GM19455 (cell line): ENCODE results near the gene DICER1.

Experiments
- ATAC-seq: cut with Tn5 transposase; IDR thresholded peaks from one replicate; pipeline ENCODE4 v1.9.1; 2021; ENCODE audit not compliant: unreplicated experiment

DICER1 gene

GRCh38 chr14:95062946-95063345, 94.4 kb downstream of the DICER1 start:
- no peak for ATAC-seq

GRCh38 chr14:95062220-95062619, 95.1 kb downstream of the DICER1 start:
- ATAC-seq = no peak

- no peak for ATAC-seq
Observed at GRCh38 chr14:95061317-95062093, 95.8 kb downstream of the DICER1 start.

- no peak for ATAC-seq
Observed at GRCh38 chr14:95059126-95059525, 98.2 kb downstream of the DICER1 start.

GRCh38 chr14:95058491-95058890, 98.8 kb downstream of the DICER1 start:
- ATAC-seq = no peak

- no peak for ATAC-seq
Observed at GRCh38 chr14:95057851-95058250, 99.5 kb downstream of the DICER1 start.

GRCh38 chr14:95057147-95057546, 100.2 kb downstream of the DICER1 start:
- no peak for ATAC-seq

GRCh38 chr14:95056476-95056875, 100.9 kb downstream of the DICER1 start:
- no peak for ATAC-seq

- no peak for ATAC-seq
Observed at GRCh38 chr14:95055318-95055717, 102.0 kb downstream of the DICER1 start.

- no peak for ATAC-seq
Observed at GRCh38 chr14:95054346-95055280, 102.7 kb downstream of the DICER1 start.

GRCh38 chr14:95052016-95052585, 105.2 kb downstream of the DICER1 start:
- ATAC-seq = no peak

GRCh38 chr14:95049952-95050351, 107.4 kb downstream of the DICER1 start:
- no peak for ATAC-seq

GRCh38 chr14:95048771-95049312, 108.5 kb downstream of the DICER1 start:
- ATAC-seq = no peak

GRCh38 chr14:95047754-95048153, 109.6 kb downstream of the DICER1 start:
- no peak for ATAC-seq

GRCh38 chr14:95046711-95047681, 110.3 kb downstream of the DICER1 start:
- ATAC-seq = no peak

- no peak for ATAC-seq
Observed at GRCh38 chr14:95045836-95046430, 111.4 kb downstream of the DICER1 start.

- no peak for ATAC-seq
Observed at GRCh38 chr14:95045106-95045701, 112.1 kb downstream of the DICER1 start.

- no peak for ATAC-seq
Observed at GRCh38 chr14:95044463-95045105, 112.7 kb downstream of the DICER1 start.
